GM06990 (cell line): ENCODE data around the gene AATK.

Source experiments
- DNase-seq: peaks from one replicate; pipeline ENCODE4 v3.0.0-alpha.2; 2011; ENCODE audit not compliant: insufficient read length; ENCODE audit errors: extremely low read depth
- H3K27me3 ChIP-seq: replicated peaks from 2 replicates; pipeline ENCODE4 v1.6.0; 2011; ENCODE audit warnings: low read length; ENCODE audit not compliant: control insufficient read depth, insufficient read depth
- H3K36me3 ChIP-seq: 2 replicates; pipeline ENCODE4 v1.5.1; 2011; ENCODE audit warnings: low read length; ENCODE audit not compliant: control insufficient read depth, insufficient read depth
- H3K4me3 ChIP-seq: replicated peaks from 2 replicates; pipeline ENCODE4 v1.5.1; 2011; ENCODE audit warnings: low read depth, mild to moderate bottlenecking, control low read depth, low read length
- TF ChIP-seq, protein P1 (sequence below): IDR thresholded peaks from 2 replicates; pipeline ENCODE4 v1.5.1; 2011; ENCODE audit warnings: low read length, control low read depth, mild to moderate bottlenecking, inconsistent platforms; ENCODE audit not compliant: insufficient read depth, poor library complexity, severe bottlenecking

The AATK gene

DNA sequence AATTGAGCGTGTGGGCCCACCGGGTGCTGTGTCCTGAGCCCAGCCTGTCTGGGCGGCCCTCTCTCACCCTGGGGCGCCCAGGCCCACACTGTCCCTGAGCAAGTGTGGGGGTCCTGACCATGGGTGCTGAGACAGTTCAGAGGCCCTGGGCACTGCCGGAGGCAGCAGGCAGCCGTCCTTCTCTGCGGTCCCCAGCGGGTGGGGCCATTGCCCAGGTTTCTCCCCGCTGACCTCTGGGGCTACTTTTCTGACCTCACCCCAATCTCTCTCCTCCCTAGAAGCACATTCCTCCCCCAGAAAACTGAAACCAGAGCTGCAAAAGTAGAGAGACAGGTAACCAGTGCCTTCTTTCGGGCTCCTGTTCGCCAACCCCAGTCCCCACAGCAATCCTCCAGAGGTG, 36.7 kb downstream of the AATK start:
- H3K36me3 ChIP-seq = no peaks in the 10 kb centered on the region
- TF ChIP-seq, protein P1, sequence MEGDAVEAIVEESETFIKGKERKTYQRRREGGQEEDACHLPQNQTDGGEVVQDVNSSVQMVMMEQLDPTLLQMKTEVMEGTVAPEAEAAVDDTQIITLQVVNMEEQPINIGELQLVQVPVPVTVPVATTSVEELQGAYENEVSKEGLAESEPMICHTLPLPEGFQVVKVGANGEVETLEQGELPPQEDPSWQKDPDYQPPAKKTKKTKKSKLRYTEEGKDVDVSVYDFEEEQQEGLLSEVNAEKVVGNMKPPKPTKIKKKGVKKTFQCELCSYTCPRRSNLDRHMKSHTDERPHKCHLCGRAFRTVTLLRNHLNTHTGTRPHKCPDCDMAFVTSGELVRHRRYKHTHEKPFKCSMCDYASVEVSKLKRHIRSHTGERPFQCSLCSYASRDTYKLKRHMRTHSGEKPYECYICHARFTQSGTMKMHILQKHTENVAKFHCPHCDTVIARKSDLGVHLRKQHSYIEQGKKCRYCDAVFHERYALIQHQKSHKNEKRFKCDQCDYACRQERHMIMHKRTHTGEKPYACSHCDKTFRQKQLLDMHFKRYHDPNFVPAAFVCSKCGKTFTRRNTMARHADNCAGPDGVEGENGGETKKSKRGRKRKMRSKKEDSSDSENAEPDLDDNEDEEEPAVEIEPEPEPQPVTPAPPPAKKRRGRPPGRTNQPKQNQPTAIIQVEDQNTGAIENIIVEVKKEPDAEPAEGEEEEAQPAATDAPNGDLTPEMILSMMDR = no peak
- no peak overlapping the region for H3K4me3 ChIP-seq
- no peaks in the 10 kb centered on the region for H3K27me3 ChIP-seq
- DNase-seq = no peak

DNA sequence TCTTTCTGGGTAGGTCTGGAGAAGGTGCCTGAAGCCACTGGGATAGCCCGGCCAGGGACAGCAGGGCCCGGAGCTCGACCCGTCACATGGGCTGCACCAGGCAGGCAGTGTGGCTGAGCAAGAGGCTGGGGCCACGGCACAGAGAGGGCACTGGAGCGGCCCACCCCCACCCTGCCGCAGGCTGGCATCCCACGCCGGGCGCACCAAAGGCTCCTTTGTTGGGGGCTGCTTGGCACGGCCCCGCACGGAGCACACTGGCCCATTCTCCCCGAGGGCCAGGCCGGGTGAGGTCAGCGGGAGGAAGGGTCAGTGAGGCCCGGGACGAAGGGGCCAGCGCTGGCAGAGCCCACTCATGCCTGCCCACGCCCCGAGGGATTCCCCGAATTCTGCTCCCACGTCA, 37.2 kb downstream of the AATK start:
- no peak for DNase-seq
- TF ChIP-seq, protein P1 = no peak
- Histone ChIP-seq H3K36me3 (no peaks in the 10 kb centered on the region), H3K27me3 (no peaks in the 10 kb centered on the region), H3K4me3 (no peak overlapping the region)

DNA sequence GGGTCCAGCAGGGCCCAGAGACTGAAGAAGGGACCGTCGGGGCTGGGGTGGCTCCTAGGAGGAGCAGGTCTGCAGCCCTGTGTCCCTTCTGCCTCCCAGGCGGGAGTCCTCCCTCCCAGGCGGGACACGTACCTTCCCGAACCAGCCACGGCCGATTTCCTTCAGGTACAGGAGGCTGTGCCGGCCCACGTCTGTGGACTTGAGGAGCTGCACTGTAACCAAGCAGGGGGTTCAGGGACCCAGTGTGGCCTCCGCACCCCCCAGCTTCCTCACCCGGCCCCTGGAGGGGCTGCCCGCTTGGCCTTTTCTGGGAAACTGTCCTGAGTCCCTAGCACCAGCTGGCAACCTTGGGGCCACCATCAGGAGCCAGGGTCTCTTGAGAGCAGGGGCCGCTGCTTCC, 37.7 kb downstream of the AATK start:
- Histone ChIP-seq H3K27me3 (no peaks in the 10 kb centered on the region), H3K4me3 (no peak overlapping the region), H3K36me3 (no peaks in the 10 kb centered on the region)
- TF ChIP-seq, protein P1 = no peak
- DNase-seq = no peak

DNA sequence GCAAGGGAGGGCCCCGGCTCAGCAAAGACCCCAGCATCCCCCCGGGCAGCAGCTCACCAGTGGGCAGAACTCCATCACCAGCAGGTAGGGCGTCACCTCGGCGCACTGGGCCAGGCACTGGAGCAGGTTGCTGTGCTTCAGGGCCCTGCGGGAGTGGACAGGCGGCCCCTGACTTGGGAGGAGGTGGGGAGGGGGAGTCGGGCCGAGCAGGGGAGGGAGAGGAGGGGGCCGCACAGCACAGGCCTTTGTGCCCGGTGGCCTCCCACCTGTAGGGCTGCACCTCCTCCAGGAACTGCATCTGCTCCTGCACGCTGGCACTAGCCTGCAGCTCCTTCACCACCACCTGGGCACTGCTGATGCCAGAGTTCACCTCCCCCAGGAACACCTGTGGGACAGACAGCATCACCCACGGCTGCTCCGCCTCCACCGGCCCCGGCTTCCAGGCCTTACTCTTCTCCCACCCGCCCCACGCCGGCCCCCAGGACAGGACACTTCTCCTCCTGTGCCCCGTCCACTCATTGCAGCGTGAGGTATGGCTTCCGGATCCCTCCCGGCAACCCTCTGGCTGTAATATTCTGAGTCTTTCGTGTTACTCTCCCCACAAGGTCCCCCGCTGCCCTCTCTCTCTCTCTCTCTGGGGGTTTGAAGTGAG, 38.4 kb downstream of the AATK start:
- Histone ChIP-seq H3K4me3 (no peak overlapping the region), H3K36me3 (no peaks in the 10 kb centered on the region), H3K27me3 (no peaks in the 10 kb centered on the region)
- TF ChIP-seq, protein P1 = no peak
- DNase-seq = no peak

DNA sequence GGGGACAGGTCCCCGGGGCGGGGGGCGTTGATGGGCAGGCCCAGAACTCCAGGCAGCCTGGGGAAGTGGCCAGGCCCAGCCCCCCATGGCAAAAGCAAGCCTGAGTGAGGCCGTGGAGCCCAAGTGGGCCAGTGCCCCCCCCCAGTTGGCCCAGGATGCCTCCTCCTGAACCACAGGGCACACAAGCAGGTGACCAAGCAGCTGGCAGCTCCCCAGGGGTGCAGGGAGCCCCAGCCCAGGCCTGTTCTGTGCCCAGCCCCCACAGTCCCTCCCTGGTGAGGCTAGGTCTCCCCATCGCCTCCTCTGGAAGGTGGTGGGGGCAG, 38.9 kb downstream of the AATK start:
- no peaks in the 10 kb centered on the region for H3K27me3 ChIP-seq
- no peak for DNase-seq
- H3K36me3 ChIP-seq = no peaks in the 10 kb centered on the region
- no peak overlapping the region for H3K4me3 ChIP-seq
- TF ChIP-seq, protein P1 = no peak

DNA sequence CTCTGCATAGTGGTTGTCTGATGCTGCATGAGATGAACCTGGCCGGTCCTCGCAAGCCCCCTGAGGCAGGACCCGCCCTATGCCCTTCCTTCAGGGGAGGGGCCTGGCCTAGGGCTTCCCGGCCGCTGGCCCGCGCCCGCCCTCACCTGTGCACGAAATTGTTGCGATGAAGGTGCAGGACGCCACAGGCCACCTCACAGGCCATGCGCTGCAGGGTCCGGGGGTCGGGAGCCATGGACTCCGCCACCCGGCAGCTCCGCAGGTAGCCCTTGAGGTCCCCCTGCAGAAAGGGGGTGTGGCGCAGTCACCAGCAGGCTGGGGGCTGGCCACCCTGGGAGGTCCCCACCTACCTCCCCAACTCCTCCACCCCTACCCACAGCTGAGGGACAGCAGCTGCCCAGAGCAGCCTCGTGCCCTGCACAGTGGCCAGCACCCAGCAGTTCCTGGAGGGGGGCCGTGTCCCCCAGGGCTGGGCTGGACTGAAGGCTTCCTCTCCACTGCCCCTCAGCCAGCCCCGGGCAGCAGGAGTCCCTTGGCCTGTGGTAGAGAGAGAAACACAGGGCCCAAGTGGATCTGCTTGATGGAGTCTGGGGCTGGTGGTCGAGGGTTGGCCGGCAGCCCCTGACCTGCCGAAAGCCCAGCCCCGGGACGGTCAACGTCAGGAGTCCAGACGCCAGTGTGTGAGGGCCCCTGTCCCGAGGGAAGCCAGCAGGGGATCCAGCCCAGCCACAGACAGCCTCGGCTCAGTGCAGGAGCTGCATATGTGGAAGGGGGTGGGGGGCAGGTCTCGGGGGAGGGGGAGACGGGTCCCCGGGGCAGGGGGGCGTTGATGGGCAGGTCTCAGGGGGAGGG, 39.5 kb downstream of the AATK start:
- DNase-seq = no peak

More for the DNA sequence above, 39.5 kb downstream of the AATK start:
- Histone ChIP-seq H3K27me3 (no peaks in the 10 kb centered on the region), H3K36me3 (no peaks in the 10 kb centered on the region), H3K4me3 (no peak overlapping the region)
- TF ChIP-seq, protein P1 = no peak
